HG03439 (cell line): Measurements from ENCODE around the gene PDK1.

Source experiments
- ATAC-seq: cut with Tn5 transposase; IDR thresholded peaks from one replicate; pipeline ENCODE4 v1.9.1; 2021; ENCODE audit warnings: mild to moderate bottlenecking, moderate library complexity; ENCODE audit not compliant: unreplicated experiment

Gene PDK1

GRCh38 chr2:172596776-172597175 is 40.9 kb downstream of the PDK1 start:
- peak; percentile 79 for ATAC-seq

- no peak for ATAC-seq
Observed at GRCh38 chr2:172597176-172597842, 41.4 kb downstream of the PDK1 start.

- ATAC-seq = no peak
Observed at GRCh38 chr2:172599947-172600346, 44.1 kb downstream of the PDK1 start.

GRCh38 chr2:172600557-172601008 is 44.7 kb downstream of the PDK1 start:
- no peak for ATAC-seq

- ATAC-seq = no peak
Observed at GRCh38 chr2:172606285-172606684, 50.4 kb downstream of the PDK1 start.

- ATAC-seq = no peak
Observed at GRCh38 chr2:172607379-172607928, 51.6 kb downstream of the PDK1 start.

GRCh38 chr2:172609488-172609887 is 53.6 kb downstream of the PDK1 start:
- ATAC-seq = no peak

GRCh38 chr2:172612051-172612450 is 56.2 kb downstream of the PDK1 start:
- ATAC-seq = no peak

- no peak for ATAC-seq
Observed at GRCh38 chr2:172613040-172613439, 57.1 kb downstream of the PDK1 start.

GRCh38 chr2:172613615-172614231 is 57.8 kb downstream of the PDK1 start:
- ATAC-seq = no peak

- ATAC-seq = no peak
Observed at GRCh38 chr2:172614932-172615331, 59.0 kb downstream of the PDK1 start.

- no peak for ATAC-seq
Observed at GRCh38 chr2:172615727-172616261, 59.9 kb downstream of the PDK1 start.

- ATAC-seq = no peak
Observed at GRCh38 chr2:172617115-172617514, 61.2 kb downstream of the PDK1 start.

GRCh38 chr2:172623249-172623965 is 67.5 kb downstream of the PDK1 start:
- ATAC-seq = no peak

- ATAC-seq = no peak
Observed at GRCh38 chr2:172624996-172625395, 69.1 kb downstream of the PDK1 start.

GRCh38 chr2:172627181-172627580 is 71.3 kb downstream of the PDK1 start:
- no peak for ATAC-seq

GRCh38 chr2:172628085-172628484 is 72.2 kb downstream of the PDK1 start:
- ATAC-seq = no peak

GRCh38 chr2:172629586-172629985 is 73.7 kb downstream of the PDK1 start:
- ATAC-seq = no peak

GRCh38 chr2:172630181-172630580 is 74.3 kb downstream of the PDK1 start:
- no peak for ATAC-seq

GRCh38 chr2:172634477-172634876 is 78.6 kb downstream of the PDK1 start:
- ATAC-seq = no peak

- ATAC-seq = no peak
Observed at GRCh38 chr2:172635548-172635947, 79.7 kb downstream of the PDK1 start.
